HG03439 (cell line): ENCODE data around the gene PAQR5.
"Not testable (repeated sequence)": the region's sequence is repeated elsewhere in the genome, so short reads cannot be mapped to it uniquely, and the experiment has no call there.

Experiments used
- ATAC-seq: cut with Tn5 transposase; IDR thresholded peaks from one replicate; pipeline ENCODE4 v1.9.1; 2021; ENCODE audit warnings: mild to moderate bottlenecking, moderate library complexity; ENCODE audit not compliant: unreplicated experiment

PAQR5 gene

DNA sequence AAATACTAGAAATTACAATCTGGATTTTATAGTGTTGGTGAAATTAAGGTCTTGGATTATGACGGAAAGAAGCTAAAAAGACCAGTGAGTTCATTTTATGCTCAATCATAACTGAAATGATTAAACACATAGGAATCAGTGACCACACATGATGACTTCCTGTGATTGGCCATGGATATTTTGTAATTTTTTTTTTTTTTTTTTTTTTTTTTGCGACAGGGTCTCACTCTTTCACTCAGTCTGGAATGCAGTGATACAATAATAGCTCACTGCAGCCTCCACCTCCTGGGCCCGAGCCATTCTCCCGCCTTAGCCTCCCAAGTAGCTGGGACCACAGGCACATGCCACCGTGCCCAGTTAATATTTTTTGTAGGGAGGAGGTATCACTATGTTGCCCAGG is 47.4 kb downstream of the PAQR5 start:
- no peak for ATAC-seq

DNA sequence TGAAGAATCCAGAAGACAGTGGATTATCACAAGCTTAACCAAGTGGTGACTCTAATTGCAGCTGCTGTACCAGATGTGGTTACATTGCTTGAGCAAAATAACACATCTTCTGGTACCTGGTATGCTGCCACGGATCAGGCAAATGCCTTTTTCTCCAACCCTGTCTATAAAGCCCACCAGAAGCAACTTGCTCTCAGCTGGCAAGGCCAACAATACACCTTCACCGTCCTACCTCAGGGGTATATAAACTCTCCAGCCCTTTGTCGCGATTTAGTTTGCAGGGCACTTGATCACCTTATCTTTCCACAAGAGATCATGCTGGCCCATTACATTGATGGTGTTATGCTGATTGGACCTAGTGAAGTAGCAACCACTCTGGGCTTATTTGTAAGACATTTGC is 52.6 kb downstream of the PAQR5 start:
- no peak for ATAC-seq

DNA sequence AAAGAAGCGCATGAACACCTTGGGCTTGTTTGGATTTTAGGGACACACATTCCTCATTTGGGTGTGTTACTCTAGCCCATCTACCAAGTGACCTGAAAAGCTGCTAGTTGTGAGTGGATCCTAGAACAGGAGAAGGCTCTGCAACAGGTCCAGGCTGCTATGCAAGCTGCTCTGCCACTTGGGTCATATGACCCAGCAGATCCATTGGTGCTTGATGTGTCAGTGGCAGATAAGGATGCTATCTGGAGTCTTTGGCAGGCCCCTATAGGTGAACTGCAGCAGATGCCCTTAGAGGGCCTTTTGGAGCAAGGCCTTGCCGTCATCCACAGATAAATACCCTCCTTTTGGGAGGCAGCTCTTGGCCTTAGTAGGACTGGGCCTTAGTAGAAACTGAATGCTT is 53.2 kb downstream of the PAQR5 start:
- ATAC-seq, result no peak

DNA sequence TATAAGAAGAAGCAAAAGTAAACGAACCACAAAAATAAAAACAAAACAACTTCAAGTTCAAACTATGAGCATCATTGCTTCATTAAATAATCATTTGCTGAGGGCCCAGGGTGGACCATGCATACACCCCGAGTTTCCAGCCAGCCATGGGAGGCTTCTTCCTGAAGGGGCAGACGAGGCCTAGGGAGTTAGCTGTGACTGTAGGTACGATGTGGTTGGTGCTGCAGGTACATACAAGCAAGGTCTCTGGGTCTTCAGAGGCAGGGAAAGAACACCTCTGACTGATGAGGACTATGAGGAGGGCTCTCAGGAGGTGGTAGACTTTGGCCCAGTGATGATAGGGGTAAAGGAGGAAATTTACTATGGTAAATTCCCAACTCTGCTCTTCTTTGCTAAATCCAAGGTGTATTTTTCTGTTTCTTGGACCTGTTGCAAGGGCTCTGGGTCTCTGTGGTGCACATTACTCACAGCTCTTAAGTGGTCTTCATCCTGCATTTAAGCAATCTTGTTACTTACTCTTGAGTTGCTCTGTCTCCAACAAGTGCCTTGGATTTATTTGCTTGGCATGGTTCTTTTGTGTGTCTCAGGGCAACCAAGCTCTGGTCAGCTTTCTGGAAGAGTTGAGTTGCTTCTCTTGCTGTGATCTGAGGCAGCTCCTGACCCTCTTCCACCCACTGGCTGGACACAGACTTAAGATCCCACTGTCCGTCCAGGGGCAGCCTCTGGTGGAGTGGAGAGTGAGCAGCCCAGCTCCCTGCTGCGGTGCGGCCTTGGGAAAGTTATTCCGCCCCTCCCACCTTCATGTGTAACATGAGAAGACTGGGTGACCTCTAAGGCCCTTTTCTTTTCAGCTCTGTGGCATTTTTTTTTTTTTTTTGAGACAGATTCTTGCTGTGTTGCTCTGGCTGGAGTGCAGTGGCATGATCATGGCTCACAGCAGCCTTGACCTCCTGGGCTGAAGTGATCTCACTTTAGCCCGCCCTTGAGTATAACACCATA is 59.4 kb downstream of the PAQR5 start:
- no peak for ATAC-seq

DNA sequence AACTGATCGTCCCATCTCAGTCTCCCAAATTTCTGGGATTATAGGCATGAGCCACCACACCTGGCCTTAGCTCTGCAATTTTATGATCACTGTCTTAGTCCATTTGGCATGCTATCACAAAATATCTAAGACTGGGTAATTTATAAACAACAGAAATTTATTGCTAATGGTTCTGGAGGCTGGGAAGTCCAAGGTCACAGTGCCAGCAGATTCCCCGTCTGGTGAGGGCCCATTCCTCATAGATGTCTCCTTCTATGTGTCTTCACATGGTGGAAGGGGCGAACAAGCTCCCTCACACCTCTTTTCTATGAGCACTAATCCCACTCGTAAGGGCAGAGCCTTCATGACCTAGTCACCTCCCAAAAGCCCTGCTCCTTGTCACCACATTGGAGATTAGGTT is 60.1 kb downstream of the PAQR5 start:
- ATAC-seq, result no peak

DNA sequence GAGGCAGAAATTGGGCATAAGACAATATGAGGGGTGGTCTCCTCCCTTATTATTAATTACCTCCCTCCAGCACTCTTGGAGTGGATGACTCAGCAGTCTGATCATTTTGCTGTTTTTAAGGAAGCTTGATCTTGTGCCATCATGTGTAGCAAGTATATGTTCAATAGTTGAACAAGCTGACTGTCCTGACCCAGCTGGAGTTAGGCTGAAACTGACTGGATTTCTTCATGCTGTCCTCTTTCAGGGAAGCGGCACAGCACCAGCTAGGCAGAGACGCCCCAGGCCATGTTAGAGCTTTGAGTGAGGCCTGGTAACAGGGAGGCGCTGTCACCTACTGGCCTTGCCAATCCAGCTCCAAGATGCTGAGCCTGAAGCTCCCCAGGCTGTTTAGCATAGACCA is 61.0 kb downstream of the PAQR5 start:
- ATAC-seq, result no peak

DNA sequence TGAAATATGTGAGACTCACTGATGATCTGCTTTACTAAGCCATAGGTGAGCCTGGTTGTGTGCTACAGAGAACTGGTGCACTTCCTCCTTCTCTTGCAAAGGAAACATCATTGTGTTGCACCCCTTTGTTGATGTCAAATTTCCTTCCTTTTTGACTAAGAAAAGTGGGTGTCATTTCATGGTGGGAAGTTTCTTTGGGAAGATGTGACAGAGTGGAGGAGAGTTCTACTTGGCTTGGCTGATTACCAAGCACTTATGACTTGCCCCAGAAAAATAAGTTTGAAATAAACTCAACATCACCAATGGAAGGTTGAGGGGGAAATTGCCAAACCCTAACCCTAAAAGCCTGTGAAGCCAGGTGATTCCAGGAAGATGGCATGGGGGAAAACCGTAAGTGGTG is 61.9 kb downstream of the PAQR5 start:
- no peak for ATAC-seq

DNA sequence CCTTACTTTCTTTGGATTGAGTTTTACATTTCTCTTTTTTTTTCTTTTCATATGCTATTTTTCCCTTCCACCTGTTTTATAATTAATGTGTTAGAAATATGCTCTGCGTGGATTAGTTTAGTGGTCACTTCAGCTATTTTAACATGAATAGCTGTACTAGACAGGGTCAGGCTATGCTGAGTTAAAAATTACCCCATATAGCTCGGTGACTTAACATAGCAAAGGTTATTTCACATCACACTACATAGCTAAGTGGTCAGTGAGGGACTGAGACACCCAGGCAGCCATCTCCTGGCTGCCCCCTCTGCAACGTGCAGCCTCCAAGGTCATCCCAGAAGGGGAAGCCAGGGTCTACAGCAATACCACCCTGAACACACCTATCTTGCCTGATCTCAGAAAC is 68.5 kb downstream of the PAQR5 start:
- ATAC-seq, result no peak

DNA sequence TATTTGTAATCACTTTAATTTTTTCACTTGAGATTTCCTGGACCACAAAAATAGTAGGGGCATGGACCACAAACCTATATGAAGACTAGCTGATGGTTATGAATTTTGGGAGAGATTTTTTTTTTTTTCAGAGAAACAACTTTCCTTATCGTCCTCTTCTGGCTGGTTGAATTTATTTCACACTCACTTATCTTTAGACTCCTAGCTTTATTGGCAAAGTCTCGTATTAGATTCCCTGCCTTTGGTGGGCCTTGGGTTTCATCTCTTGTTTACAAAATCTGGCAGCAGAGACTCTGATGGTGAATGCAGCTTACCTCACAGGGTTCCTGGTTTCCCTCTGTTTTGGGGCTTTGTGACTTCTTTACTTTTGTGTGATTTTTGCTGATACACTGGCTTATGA is 70.9 kb downstream of the PAQR5 start:
- ATAC-seq, result no peak

DNA sequence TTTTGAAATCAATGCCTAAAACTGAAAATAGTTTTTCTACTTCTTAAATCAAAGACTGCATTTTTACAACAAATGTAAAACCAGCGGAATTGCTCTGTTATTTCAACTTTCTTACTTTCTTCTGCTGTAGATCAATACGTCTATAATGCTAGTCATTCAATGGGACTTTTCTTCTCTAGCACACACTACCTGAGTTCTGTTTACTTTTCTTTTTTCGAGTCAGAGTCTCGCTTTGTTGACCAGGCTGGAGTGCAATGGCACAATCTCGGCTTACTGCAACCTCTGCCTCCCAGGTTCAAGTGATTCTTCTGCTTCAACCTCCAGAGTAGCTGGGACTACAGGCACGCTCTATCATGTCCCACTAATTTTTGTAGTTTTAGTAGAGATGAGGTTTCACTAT is 74.7 kb downstream of the PAQR5 start:
- ATAC-seq, result no peak

DNA sequence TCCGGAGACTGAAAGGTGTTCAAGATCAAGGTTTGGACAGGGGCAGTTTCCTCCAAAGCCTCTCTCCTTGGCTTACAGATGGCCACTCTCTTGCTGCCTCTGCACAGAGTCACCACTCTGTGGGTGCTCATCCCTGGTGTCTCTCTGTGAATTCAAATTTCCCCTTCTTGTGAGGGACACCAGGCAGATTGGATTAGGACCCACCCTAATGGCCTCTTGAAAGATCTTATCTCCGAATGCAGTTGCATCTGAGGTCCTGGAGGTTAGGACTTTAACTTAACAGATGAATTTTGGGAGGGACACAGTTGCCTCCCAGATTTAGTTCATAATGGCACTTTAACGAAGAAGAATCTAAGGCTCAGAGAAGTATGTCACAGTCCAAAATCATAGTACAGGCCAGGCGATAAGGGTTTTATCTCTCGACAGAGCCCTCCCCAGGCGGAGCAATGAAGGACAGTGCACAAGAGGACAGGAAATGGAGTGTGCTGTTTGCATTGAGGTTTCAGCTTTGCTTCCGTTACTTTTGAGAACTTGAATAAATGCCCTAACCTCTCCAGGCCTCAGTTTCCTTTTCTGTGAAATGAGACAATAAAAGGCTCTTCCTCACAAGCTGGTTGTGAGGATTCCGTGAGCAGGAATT is 76.6 kb downstream of the PAQR5 start:
- no peak for ATAC-seq

DNA sequence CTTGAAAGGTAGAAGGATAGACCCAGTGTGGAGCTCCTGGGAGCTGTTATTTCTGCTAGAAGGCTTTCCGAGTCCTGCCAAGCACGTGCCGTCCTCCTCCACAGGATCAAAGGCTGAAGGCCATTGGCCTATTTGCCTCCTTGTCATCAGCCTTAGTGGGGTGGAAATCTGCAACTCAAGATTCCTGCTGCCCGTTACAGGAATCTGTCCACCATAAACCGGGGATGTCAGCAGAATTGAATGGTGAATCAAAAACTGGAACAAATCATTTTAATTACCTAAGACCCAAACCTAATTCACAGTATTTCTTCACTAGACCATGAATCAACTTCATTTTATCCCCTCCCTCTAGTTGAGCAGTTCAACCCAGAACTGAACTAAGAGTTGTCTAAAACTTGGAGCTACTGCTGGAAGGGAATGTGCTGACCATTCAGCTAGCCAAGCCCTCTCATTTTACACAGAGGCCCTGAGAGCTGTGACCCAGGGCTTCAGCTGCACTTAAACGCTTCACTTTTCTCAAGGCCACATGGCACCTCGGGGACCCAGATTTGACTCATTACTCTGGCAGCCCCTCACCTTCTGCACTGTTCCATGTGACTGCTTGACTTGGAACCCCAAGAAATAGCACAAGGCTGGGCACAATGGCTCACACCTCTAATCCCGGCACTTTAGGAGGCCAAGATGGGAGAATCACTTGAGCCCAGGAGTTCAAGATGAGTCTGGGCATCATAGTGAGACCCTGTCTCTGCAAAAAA is 78.7 kb downstream of the PAQR5 start:
- ATAC-seq, result no peak

DNA sequence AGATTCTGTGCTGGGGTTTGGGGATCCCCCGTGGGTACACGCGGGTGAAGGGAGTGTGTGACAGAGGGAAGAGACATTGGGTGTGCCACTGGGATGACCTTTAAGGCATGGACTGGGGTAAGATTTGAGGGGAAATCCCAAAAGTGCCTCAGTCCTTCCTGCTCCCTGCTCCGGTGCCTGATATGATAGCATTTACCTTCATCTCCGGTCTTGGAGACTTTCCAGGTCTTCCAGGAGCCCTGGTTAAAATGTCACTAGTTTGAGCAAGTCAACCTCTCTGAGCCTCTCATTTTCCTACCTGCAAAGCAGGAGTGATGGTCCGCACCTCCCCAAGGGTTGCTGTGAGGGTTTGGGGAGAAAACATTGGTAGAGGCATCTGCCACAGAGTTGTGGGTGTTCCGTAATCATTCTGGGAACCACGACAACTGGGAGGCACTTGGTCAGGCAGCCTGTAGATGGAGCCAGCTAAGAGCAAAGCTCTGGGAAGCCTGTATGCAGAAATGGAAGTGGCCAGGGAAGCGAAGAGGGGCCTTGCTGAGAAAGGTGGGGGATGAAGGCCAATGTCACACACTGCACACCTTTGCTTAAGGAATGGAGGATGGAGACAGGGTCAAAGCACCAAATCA is 81.5 kb downstream of the PAQR5 start:
- ATAC-seq, result no peak

DNA sequence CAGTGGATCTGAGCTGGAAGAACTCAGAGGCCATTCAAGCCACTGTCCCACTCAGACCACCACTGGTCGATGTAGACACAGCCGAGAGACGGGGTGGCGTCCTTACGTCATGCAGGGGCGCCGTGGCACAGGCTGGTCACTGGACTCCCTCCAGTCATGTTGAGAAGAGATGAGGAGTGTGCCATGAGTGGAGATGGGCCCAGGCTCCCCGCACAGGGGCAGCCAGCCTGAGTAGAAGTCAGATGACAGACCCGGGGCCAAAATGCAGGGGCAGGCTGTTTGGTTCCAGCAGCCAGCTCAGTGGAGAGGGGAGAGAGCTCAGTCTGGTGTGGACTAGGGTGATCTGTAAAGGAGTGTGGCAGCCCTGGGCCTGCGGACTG is 82.0 kb downstream of the PAQR5 start:
- no peak for ATAC-seq

DNA sequence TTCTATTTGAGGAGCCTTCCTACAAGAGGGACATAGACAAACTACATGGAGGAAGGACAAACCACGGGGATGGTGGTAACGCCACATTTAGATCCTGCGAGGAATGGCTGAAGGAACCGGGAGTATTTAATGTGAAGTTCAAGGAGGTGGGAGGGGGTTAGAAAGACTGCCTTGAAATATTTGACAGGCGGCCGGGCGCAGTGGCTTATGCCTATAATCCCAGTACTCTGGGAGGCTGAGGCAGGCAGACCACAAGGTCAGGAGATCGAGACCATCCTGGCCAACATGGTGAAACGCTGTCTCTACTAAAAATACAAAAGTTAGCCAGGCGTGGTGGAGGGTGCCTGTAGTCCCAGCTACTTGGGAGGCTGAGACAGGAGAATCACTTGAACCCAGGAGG is 83.5 kb downstream of the PAQR5 start:
- ATAC-seq, result not testable (repeated sequence)

DNA sequence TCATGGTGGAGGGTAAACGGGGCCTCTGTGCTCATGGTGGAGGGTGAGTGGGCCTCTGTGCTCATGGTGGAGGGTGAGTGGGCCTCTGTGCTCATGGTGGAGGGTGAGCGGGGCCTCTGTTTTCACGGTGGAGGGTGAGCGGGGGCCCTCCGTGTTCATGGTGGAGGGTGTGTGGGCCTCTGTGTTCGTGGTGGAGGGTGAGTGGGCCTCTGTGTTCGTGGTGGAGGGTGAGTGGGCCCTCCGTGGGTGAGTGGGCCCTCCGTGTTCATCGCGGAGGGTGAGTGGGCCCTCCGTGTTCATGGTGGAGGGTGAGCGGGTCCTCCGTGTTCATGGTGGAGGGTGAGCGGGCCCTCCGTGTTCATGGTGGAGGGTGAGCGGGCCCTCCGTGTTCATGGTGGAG is 85.4 kb downstream of the PAQR5 start:
- ATAC-seq, result not testable (repeated sequence)

DNA sequence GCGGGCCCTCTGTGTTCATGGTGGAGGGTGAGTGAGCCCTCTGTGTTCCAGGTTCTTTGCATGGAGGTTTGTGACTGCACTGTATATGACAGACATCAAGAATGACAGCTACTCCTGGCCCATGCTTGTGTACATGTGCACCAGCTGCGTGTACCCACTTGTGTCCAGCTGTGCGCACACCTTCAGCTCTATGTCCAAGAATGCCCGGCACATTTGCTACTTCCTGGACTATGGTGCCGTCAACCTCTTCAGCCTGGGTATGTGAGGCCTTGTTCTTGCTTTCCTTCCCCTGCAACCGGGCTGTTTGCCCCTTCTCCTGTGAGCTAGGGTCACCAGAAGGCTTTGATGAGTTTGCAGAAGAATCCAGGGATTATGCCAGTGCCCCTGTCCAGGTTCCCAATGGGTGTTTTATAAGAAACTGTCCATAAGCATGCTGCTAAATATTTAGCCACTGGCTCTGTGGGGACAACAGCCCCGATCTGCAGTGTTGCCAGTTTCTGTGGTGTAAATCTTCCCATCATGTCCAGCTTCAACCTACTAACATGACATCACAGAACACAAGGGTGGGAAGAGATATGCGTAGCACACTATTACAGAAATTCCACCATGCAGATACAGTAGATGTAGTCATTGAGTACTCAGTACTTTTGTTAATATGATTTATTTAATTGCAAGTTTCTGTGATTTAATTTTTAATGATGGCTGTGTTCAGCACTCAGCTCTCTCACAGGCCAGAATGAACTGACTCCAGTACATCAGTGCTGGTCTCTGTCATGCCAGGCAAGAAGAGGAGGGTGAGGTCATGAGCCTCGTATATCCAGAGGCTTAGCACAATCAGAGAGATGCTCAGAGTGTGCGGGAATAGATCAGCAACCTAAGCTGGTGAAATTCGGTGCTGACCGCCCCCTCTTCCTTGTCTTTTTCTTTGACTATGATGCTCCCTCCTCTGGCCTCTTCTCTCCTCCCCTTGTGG is 86.2 kb downstream of the PAQR5 start:
- no peak for ATAC-seq

DNA sequence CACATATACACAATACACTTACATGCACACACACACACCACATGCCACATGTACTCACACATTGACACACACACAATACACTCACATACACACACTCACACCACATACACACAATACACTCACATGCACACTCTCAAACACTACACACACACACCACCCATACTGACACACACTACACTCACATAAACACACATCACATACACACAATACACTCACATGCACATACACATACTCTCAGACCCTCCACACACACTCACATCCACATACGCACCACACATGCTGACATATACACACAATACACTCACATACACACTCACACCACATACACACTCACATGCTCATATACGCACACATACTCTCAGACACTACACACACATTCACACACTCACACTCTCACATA is 87.1 kb downstream of the PAQR5 start:
- ATAC-seq, result no peak

DNA sequence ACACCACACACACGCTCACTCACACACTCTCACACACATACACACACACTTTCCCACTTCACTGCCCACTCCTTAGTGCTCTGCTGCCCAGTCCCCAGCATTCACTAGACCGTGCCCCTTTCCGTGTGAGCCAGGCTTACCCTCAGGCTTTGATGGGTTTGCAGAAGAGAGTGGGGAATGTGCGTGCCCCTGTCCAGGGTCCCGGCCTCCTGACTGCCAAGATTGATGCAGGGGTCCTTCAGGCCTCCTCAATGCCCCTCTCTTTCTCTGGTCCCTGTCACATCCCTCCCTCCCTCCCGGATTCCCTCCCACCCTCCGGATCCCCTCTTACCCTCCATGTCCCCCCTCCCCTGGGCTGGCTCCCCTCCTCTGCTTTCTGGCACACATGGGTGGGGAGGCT is 87.6 kb downstream of the PAQR5 start:
- no peak for ATAC-seq

DNA sequence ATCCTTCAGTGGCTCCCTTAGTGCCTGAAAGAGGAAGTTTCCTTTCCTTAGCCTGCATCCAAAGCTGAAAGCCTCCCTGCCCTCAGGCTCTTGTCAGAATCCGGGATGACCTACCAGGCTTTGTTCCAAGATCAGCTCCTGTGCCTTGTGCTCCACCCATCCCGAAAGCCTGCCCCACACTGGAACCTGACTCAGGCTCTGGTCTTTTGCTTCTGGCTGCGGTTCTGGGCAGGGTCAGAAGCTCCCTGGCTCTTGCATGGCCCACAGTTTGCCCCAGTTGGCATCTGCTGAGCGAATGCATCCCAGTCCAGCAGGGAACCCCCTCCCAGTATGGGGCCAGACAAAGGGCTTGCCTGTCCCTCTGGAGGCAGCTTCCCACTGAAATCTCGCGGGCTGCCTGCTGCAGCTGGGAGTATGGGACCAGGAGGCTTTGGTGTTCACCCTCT is 89.6 kb downstream of the PAQR5 start:
- no peak for ATAC-seq
